Stimulated activated naive B cell treated with anti-CD40 and anti-IgM and Interleukin-4, amounts not matched to agents 10 μg/mL and 1 μg/mL and 100 μg/mL, for 72 hours (primary cell): Measurements from ENCODE around the gene AATF.
"Not testable (repeated sequence)": the region's sequence is repeated elsewhere in the genome, so short reads cannot be mapped to it uniquely, and the experiment has no call there.

ENCODE experiments used
- ATAC-seq, 2 donors: fragments of 150-1000 bp; cut with Tn5 transposase; replicated peaks; 2 replicates each; pipeline ENCODE4 v1.10.0; 2021; ENCODE audit warnings: moderate library complexity in 1 of 2
- DNase-seq: peaks from one replicate; pipeline ENCODE4 v3.0.0; 2021
- H3K27ac Mint-ChIP-seq: one replicate; pipeline ENCODE4 v1.8.0; 2022; ENCODE audit warnings: mild to moderate bottlenecking, mixed read lengths
- H3K27me3 Mint-ChIP-seq, 2 donors: one replicate each; pipeline ENCODE4 v1.8.0; 2022; ENCODE audit warnings: mixed read lengths in 2 of 2
- H3K36me3 Mint-ChIP-seq, 2 donors: one replicate each; pipeline ENCODE4 v1.8.0; 2022; ENCODE audit warnings: mixed read lengths in 2 of 2, mild to moderate bottlenecking in 1 of 2
- H3K4me1 Mint-ChIP-seq, 2 donors: one replicate each; pipeline ENCODE4 v1.8.0; 2022; ENCODE audit warnings: mixed read lengths in 2 of 2, mild to moderate bottlenecking in 1 of 2
- H3K4me3 Mint-ChIP-seq, 2 donors: one replicate each; pipeline ENCODE4 v1.8.0; 2022; ENCODE audit warnings: mild to moderate bottlenecking in 2 of 2, mixed read lengths in 2 of 2, moderate library complexity in 1 of 2
- H3K9me3 Mint-ChIP-seq, 2 donors: one replicate each; pipeline ENCODE4 v1.8.0; 2022; ENCODE audit warnings: mixed read lengths in 2 of 2, mild to moderate bottlenecking in 1 of 2

AATF gene

DNA sequence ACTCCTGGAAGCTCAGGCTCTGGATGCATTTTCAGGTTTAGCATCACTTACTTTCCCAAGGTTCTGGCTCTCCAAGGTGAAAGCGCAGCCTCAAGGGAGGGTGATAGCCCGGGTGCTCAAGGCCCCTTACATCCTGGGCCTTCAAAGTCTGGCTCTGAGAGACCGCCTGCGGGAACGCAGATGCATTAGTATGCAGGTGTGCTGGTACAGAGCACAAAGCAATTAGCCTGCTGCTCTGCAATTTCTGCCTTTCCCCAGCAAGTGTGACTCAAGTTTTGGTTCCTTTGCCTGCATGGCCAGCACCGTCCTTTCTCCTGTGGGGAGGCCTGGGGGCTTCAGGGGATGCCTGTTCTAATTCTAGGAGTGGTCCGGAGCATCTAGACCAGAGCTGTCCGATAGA is 116.2 kb downstream of the AATF start:
- H3K27me3 Mint-ChIP-seq: peaks cover 6 to 9% of the 10 kb centered on the region in 2 donors
- H3K27ac Mint-ChIP-seq: no peak overlapping the region
- DNase-seq (no peak), ATAC-seq (no peak)
- no peak overlapping the region for H3K4me3 Mint-ChIP-seq
- H3K9me3 Mint-ChIP-seq: no peaks in the 10 kb centered on the region
- H3K4me1 Mint-ChIP-seq: no peaks in the 10 kb centered on the region
- H3K36me3 Mint-ChIP-seq: no peaks in the 10 kb centered on the region

GRCh38 chr17:37065486-37066321 is 117.0 kb downstream of the AATF start:
- Mint-ChIP-seq H3K27ac (no peak overlapping the region), H3K36me3 (no peaks in the 10 kb centered on the region)

GRCh38 chr17:37066322-37067255 is 117.8 kb downstream of the AATF start:
- ATAC-seq (no peak), DNase-seq (no peak)
- Mint-ChIP-seq H3K27ac (no peak overlapping the region), H3K4me1 (no peaks in the 10 kb centered on the region), H3K27me3 (peaks cover 6 to 9% of the 10 kb centered on the region in 2 donors), H3K9me3 (no peaks in the 10 kb centered on the region), H3K36me3 (no peaks in the 10 kb centered on the region), H3K4me3 (no peak overlapping the region)

More at GRCh38 chr17:37065486-37066321, 117.0 kb downstream of the AATF start:
- no peaks in the 10 kb centered on the region for H3K9me3 Mint-ChIP-seq
- peaks cover 6 to 9% of the 10 kb centered on the region in 2 donors for H3K27me3 Mint-ChIP-seq
- no peak for DNase-seq
- H3K4me1 Mint-ChIP-seq: no peaks in the 10 kb centered on the region
- no peak overlapping the region for H3K4me3 Mint-ChIP-seq
- ATAC-seq: no peak

DNA sequence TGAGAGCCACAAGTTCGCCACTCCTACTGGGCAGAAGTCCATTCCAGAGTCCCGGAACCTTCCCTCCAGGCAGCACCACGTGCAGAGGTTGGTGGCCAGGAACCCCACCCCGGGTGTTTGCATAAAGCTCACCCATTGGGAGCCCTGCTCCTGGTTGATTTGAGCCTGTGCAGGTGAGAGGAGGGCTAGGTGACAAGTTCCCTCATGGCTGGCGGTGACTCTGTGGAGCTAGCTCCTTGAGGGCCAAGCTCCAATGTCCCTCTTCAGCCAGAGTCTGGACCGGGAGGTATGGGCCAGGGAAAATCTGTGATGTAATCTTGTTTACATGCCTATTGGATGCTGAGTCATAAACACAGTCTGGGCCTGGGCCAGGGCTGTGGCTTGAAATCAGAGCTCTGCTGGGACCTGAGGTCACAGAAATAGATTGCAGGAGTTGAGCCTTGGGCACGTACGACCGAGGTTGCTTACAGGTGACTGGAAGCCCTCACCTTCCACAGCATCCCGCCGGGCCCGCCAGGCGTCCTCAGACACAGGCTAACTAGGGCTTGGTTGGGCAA is 118.9 kb downstream of the AATF start:
- Mint-ChIP-seq H3K27me3 (peaks cover 6 to 9% of the 10 kb centered on the region in 2 donors), H3K27ac (no peak overlapping the region), H3K36me3 (no peaks in the 10 kb centered on the region), H3K4me1 (no peaks in the 10 kb centered on the region), H3K4me3 (no peak overlapping the region), H3K9me3 (no peaks in the 10 kb centered on the region)
- ATAC-seq: no peak
- no peak for DNase-seq

GRCh38 chr17:37068266-37068665 is 119.5 kb downstream of the AATF start:
- no peak for DNase-seq
- no peak overlapping the region for H3K27ac Mint-ChIP-seq

GRCh38 chr17:37069087-37069486 is 120.3 kb downstream of the AATF start:
- H3K4me3 Mint-ChIP-seq: no peak overlapping the region
- no peaks in the 10 kb centered on the region for H3K36me3 Mint-ChIP-seq
- DNase-seq (no peak), ATAC-seq (no peak)
- no peak overlapping the region for H3K27ac Mint-ChIP-seq
- no peaks in the 10 kb centered on the region for H3K9me3 Mint-ChIP-seq
- H3K27me3 Mint-ChIP-seq: peaks cover 6% of the 10 kb centered on the region in 2 donors
- H3K4me1 Mint-ChIP-seq: no peaks in the 10 kb centered on the region

More at GRCh38 chr17:37068266-37068665, 119.5 kb downstream of the AATF start:
- Mint-ChIP-seq H3K27me3 (peaks cover 6 to 9% of the 10 kb centered on the region in 2 donors), H3K9me3 (no peaks in the 10 kb centered on the region), H3K4me1 (no peaks in the 10 kb centered on the region), H3K36me3 (no peaks in the 10 kb centered on the region), H3K4me3 (no peak overlapping the region)
- ATAC-seq: no peak

- H3K27ac Mint-ChIP-seq, H3K36me3 Mint-ChIP-seq, H3K4me3 Mint-ChIP-seq, H3K9me3 Mint-ChIP-seq, H3K4me1 Mint-ChIP-seq, H3K27me3 Mint-ChIP-seq, ATAC-seq, DNase-seq: not testable (repeated sequence)
Measured at GRCh38 chr17:37073464-37073863, 124.7 kb downstream of the AATF start.

GRCh38 chr17:37079065-37079708 is 130.4 kb downstream of the AATF start:
- Mint-ChIP-seq H3K4me3 (no peak overlapping the region), H3K4me1 (no peaks in the 10 kb centered on the region), H3K9me3 (peaks cover 6% of the 10 kb centered on the region in 2 donors), H3K27me3 (no peaks in the 10 kb centered on the region), H3K27ac (no peak overlapping the region), H3K36me3 (peaks cover 6 to 14% of the 10 kb centered on the region in 2 donors)
- DNase-seq (no peak), ATAC-seq (no peak)

DNA sequence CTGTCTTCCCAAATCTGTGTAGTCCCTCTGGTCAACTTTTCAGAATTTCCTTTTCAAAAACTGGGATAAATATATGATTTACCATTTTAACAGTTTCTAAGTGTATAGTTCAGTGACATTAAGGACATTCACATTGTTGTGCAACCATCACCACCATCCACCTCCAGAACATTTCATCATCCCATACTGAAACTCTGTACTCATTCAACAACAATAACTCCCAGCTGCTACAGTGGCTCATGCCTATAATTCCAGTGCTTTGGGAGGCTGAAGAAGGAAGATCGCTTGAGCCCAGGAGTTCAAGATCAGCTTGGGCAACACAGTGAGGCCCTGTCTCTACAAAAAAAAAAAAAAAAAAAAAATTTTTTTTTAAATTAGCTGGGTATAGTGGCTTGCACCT is 131.0 kb downstream of the AATF start:
- peaks cover 6% of the 10 kb centered on the region in 2 donors for H3K9me3 Mint-ChIP-seq
- H3K27me3 Mint-ChIP-seq: no peaks in the 10 kb centered on the region
- H3K4me1 Mint-ChIP-seq: no peaks in the 10 kb centered on the region
- ATAC-seq (no peak), DNase-seq (no peak)
- peaks cover 11 to 19% of the 10 kb centered on the region in 2 donors for H3K36me3 Mint-ChIP-seq
- H3K4me3 Mint-ChIP-seq: no peak overlapping the region
- H3K27ac Mint-ChIP-seq: no peak overlapping the region

DNA sequence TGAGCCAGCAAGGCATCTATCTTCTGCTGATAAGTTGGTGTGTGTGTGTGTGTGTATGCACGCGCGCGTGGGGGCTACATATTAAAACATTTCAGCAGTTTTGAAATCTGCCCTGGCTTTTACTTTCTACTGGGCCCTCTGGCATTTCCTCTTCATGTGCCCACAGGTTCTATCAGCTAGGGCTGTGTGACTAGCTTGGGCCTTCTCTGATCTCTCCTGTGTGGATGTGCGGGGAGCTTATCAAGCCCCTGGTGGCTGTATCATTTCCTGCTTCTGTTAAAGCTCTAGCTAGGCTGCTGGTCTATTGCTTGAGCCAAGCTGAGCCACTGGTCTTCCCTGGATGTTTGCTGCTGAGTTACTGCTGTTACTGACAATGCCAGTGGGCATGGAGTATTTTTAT is 132.5 kb downstream of the AATF start:
- DNase-seq (no peak), ATAC-seq (no peak)
- Mint-ChIP-seq H3K4me1 (no peaks in the 10 kb centered on the region), H3K36me3 (peaks cover 20 to 35% of the 10 kb centered on the region in 2 donors), H3K4me3 (no peak overlapping the region), H3K27me3 (no peaks in the 10 kb centered on the region), H3K27ac (no peak overlapping the region), H3K9me3 (peaks cover 6% of the 10 kb centered on the region in 2 donors)

DNA sequence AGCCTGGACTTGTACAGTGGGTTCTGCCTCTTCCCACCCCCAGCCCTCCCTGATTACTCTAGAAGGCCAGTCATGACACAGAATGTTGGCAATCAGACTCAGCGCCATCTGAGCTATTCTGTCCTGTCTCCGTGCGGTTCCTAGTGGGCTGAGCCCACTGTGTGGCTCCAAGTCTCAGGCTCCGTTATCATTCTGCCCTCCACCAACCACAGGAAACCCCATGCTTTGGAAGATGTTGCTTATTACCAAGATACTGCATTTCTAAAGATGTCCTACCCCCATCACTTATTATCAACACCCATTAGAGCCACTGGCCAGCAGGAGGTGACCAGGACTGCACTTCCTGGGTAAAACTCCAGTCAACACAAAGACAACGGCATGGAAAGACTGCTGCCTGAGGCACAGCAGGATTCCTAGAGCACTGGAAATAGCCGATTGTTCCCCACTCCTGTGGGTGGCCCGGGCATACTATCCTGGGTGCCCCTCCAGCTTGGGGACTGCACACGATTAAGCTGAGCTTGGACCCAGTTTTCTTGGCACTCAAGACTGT is 133.6 kb downstream of the AATF start:
- H3K4me1 Mint-ChIP-seq: no peaks in the 10 kb centered on the region
- DNase-seq (no peak), ATAC-seq (no peak)
- H3K4me3 Mint-ChIP-seq: no peak overlapping the region
- peaks cover 30 to 44% of the 10 kb centered on the region in 2 donors for H3K36me3 Mint-ChIP-seq
- H3K27me3 Mint-ChIP-seq: no peaks in the 10 kb centered on the region
- peaks cover 6% of the 10 kb centered on the region in 2 donors for H3K9me3 Mint-ChIP-seq
- H3K27ac Mint-ChIP-seq: peak overlapping the region; percentile 1

DNA sequence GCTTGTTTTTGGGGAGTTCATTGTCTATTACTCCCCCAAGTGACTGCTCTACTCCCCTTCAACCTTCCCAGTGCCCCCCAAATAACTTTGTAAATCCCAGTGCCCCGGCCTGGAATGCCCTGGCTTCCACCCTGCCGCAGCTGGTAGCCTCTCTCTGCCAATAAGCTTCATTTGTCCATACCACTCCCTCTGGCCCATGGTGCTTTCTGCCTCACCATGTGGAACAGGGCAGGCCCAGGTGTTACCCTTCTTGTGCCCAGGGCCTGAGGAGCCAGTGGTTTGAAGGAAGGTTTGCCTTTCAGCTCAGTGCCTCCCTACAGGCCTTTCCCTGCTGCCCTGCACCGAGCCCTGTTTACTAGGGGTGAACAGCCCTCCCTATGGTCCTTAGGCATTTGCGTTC is 134.2 kb downstream of the AATF start:
- Mint-ChIP-seq H3K4me1 (no peaks in the 10 kb centered on the region), H3K36me3 (peaks cover 36 to 50% of the 10 kb centered on the region in 2 donors), H3K4me3 (no peak overlapping the region), H3K27me3 (no peaks in the 10 kb centered on the region), H3K9me3 (peaks cover 6% of the 10 kb centered on the region in 2 donors), H3K27ac (peak overlapping the region; percentile 2)
- no peak for ATAC-seq
- DNase-seq: no peak

- ATAC-seq (no peak), DNase-seq (no peak)
- peak overlapping the region; percentile 37 for H3K27ac Mint-ChIP-seq
- no peak overlapping the region for H3K4me3 Mint-ChIP-seq
- peaks cover 6% of the 10 kb centered on the region in 2 donors for H3K9me3 Mint-ChIP-seq
- peaks cover 39 to 55% of the 10 kb centered on the region in 2 donors for H3K36me3 Mint-ChIP-seq
- H3K27me3 Mint-ChIP-seq: no peaks in the 10 kb centered on the region
- H3K4me1 Mint-ChIP-seq: no peaks in the 10 kb centered on the region
Measured at GRCh38 chr17:37083456-37083855, 134.7 kb downstream of the AATF start.

- no peak for DNase-seq
- no peak for ATAC-seq
- Mint-ChIP-seq H3K4me3 (no peak overlapping the region), H3K9me3 (peaks cover 4 to 5% of the 10 kb centered on the region in 2 donors), H3K4me1 (peaks cover 0 to 2% of the 10 kb centered on the region in 2 donors), H3K36me3 (peaks cover 42 to 62% of the 10 kb centered on the region in 2 donors), H3K27ac (no peak overlapping the region), H3K27me3 (no peaks in the 10 kb centered on the region)
Measured at GRCh38 chr17:37084372-37084771, 135.6 kb downstream of the AATF start.
